ENCODE measurements around the gene GATA5. TPM values are rescaled to one million over a fixed set of nuclear protein-coding genes. Genes with fewer than 3 reads are reported as not detected.

GATA5 gene
- polyA plus RNA-seq, 6 donors from 2014 or later = not detected

- peaks cover 3 to 56% (median 29%) of the 10 kb centered on the region in 3 donors for H3K27me3 Mint-ChIP-seq
- H3K36me3 Mint-ChIP-seq = no peaks in the 10 kb centered on the region
- no peak for ATAC-seq (ENCODE audit: low read depth in 2 of 2)
- H3K27ac Mint-ChIP-seq = peak overlapping the region in 1 of 6 donors; percentile 80
- H3K4me1 Mint-ChIP-seq = no peaks in the 10 kb centered on the region
- no peak overlapping the region for H3K4me3 Mint-ChIP-seq
- DNase-seq = no peak
- H3K9me3 Mint-ChIP-seq = no peaks in the 10 kb centered on the region
Measured at GRCh38 chr20:62458275-62459251, 17.2 kb downstream of the GATA5 start.

GRCh38 chr20:62457831-62458230, 18.0 kb downstream of the GATA5 start:
- no peak overlapping the region for H3K4me3 Mint-ChIP-seq
- ATAC-seq (ENCODE audit: low read depth in 2 of 2) (no peak), DNase-seq (no peak)
- H3K9me3 Mint-ChIP-seq = no peaks in the 10 kb centered on the region
- no peaks in the 10 kb centered on the region for H3K4me1 Mint-ChIP-seq
- H3K36me3 Mint-ChIP-seq = no peaks in the 10 kb centered on the region
- H3K27ac Mint-ChIP-seq = peak overlapping the region in 1 of 6 donors; percentile 80
- H3K27me3 Mint-ChIP-seq = peaks cover 3 to 63% (median 29%) of the 10 kb centered on the region in 3 donors

GRCh38 chr20:62457098-62457497, 18.7 kb downstream of the GATA5 start:
- Mint-ChIP-seq H3K27ac (no peak overlapping the region), H3K27me3 (peaks cover 3 to 68% (median 29%) of the 10 kb centered on the region in 3 donors), H3K9me3 (no peaks in the 10 kb centered on the region), H3K4me3 (no peak overlapping the region), H3K4me1 (no peaks in the 10 kb centered on the region), H3K36me3 (no peaks in the 10 kb centered on the region)
- ATAC-seq (ENCODE audit: low read depth in 2 of 2) (no peak), DNase-seq (no peak)

- no peak for DNase-seq
- Mint-ChIP-seq H3K4me1 (no peaks in the 10 kb centered on the region), H3K9me3 (no peaks in the 10 kb centered on the region), H3K27ac (peak overlapping the region in 1 of 6 donors; percentile 83), H3K27me3 (peaks cover 3 to 62% (median 29%) of the 10 kb centered on the region in 3 donors), H3K4me3 (no peak overlapping the region), H3K36me3 (no peaks in the 10 kb centered on the region)
- no peak for ATAC-seq (ENCODE audit: low read depth in 2 of 2)
Measured at GRCh38 chr20:62455929-62456328, 19.9 kb downstream of the GATA5 start.

GRCh38 chr20:62454904-62455636, 20.7 kb downstream of the GATA5 start:
- Mint-ChIP-seq H3K9me3 (no peaks in the 10 kb centered on the region), H3K4me1 (no peaks in the 10 kb centered on the region), H3K27ac (no peak overlapping the region), H3K4me3 (no peak overlapping the region), H3K36me3 (no peaks in the 10 kb centered on the region), H3K27me3 (peaks cover 3 to 57% (median 29%) of the 10 kb centered on the region in 3 donors)
- no peak for DNase-seq
- ATAC-seq (ENCODE audit: low read depth in 2 of 2) = no peak

- Mint-ChIP-seq H3K4me3 (no peak overlapping the region), H3K27me3 (peaks cover 3 to 66% (median 37%) of the 10 kb centered on the region in 3 donors), H3K4me1 (no peaks in the 10 kb centered on the region), H3K27ac (no peak overlapping the region), H3K9me3 (no peaks in the 10 kb centered on the region), H3K36me3 (no peaks in the 10 kb centered on the region)
- no peak for ATAC-seq (ENCODE audit: low read depth in 2 of 2)
- no peak for DNase-seq
Measured at GRCh38 chr20:62453186-62453808, 22.5 kb downstream of the GATA5 start.

GRCh38 chr20:62452475-62453095, 23.2 kb downstream of the GATA5 start:
- Mint-ChIP-seq H3K36me3 (no peaks in the 10 kb centered on the region), H3K4me1 (no peaks in the 10 kb centered on the region), H3K27ac (no peak overlapping the region), H3K27me3 (peaks cover 3 to 61% (median 37%) of the 10 kb centered on the region in 3 donors), H3K9me3 (no peaks in the 10 kb centered on the region), H3K4me3 (no peak overlapping the region)
- ATAC-seq (ENCODE audit: low read depth in 2 of 2) (no peak), DNase-seq (no peak)

GRCh38 chr20:62451970-62452369, 23.8 kb downstream of the GATA5 start:
- Mint-ChIP-seq H3K36me3 (no peaks in the 10 kb centered on the region), H3K27me3 (peaks cover 3 to 55% (median 35%) of the 10 kb centered on the region in 3 donors), H3K27ac (no peak overlapping the region), H3K4me3 (no peak overlapping the region), H3K9me3 (no peaks in the 10 kb centered on the region), H3K4me1 (no peaks in the 10 kb centered on the region)
- ATAC-seq (ENCODE audit: low read depth in 2 of 2) = no peak
- DNase-seq = no peak

- Mint-ChIP-seq H3K4me3 (no peak overlapping the region), H3K27me3 (peaks cover 2 to 49% (median 38%) of the 10 kb centered on the region in 3 donors), H3K27ac (no peak overlapping the region), H3K4me1 (no peaks in the 10 kb centered on the region), H3K9me3 (no peaks in the 10 kb centered on the region), H3K36me3 (no peaks in the 10 kb centered on the region)
- DNase-seq = no peak
- no peak for ATAC-seq (ENCODE audit: low read depth in 2 of 2)
Measured at GRCh38 chr20:62451156-62451767, 24.5 kb downstream of the GATA5 start.

- DNase-seq = no peak
- Mint-ChIP-seq H3K4me3 (no peak overlapping the region), H3K27ac (no peak overlapping the region), H3K27me3 (peaks cover 0 to 39% (median 26%) of the 10 kb centered on the region in 3 donors), H3K9me3 (no peaks in the 10 kb centered on the region), H3K4me1 (no peaks in the 10 kb centered on the region), H3K36me3 (no peaks in the 10 kb centered on the region)
- ATAC-seq (ENCODE audit: low read depth in 2 of 2) = no peak
Measured at GRCh38 chr20:62449951-62450691, 25.7 kb downstream of the GATA5 start.

GRCh38 chr20:62448788-62449187, 27.0 kb downstream of the GATA5 start:
- Mint-ChIP-seq H3K27me3 (peaks cover 0 to 39% (median 32%) of the 10 kb centered on the region in 3 donors), H3K4me1 (no peaks in the 10 kb centered on the region), H3K9me3 (no peaks in the 10 kb centered on the region), H3K4me3 (no peak overlapping the region), H3K36me3 (no peaks in the 10 kb centered on the region), H3K27ac (no peak overlapping the region)
- ATAC-seq (ENCODE audit: low read depth in 2 of 2) = no peak
- DNase-seq = no peak

- ATAC-seq (ENCODE audit: low read depth in 2 of 2) (no peak), DNase-seq (no peak)
- Mint-ChIP-seq H3K9me3 (no peaks in the 10 kb centered on the region), H3K36me3 (no peaks in the 10 kb centered on the region), H3K4me3 (no peak overlapping the region), H3K4me1 (no peaks in the 10 kb centered on the region), H3K27me3 (peaks cover 2 to 36% (median 35%) of the 10 kb centered on the region in 3 donors), H3K27ac (no peak overlapping the region)
Measured at GRCh38 chr20:62448038-62448437, 27.8 kb downstream of the GATA5 start.

Measured in naive B cell (primary cell).